CD4-positive, alpha-beta T cell treated with Interleukin-12 subunit alpha and Interleukin-12 subunit beta, for 1 hour (primary cell): ENCODE measurements around the gene ZDHHC24.
A peak's percentile ranks its signal among the peaks of the same experiment; 100 is the strongest.
"Not testable (repeated sequence)": the region's sequence is repeated elsewhere in the genome, so short reads cannot be mapped to it uniquely, and the experiment has no call there.

Experiments
- DNase-seq: peaks from one replicate; pipeline ENCODE4 v3.0.0-alpha.2; 2020

Gene ZDHHC24

DNA sequence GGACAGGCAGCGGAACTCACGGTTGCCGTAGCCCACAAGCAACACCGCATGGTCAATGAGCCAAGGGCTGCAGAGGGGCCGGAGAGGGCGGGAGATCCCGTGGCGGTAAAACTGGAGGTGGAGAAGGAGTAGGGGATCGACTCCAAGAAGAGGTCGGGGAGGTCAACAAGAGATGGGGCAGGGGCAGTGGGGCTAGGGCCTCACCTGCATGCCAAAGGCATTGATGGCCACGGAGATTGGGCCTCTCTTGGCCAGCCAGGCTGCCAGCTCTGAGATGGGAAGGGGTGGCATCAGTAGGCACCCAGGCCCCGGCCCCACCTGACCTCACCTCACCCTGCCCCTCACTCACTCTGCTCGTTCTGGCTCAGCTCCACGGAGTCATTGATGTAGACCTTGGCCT lies 18.7 kb upstream of the ZDHHC24 start:
- DNase-seq = no peak

DNA sequence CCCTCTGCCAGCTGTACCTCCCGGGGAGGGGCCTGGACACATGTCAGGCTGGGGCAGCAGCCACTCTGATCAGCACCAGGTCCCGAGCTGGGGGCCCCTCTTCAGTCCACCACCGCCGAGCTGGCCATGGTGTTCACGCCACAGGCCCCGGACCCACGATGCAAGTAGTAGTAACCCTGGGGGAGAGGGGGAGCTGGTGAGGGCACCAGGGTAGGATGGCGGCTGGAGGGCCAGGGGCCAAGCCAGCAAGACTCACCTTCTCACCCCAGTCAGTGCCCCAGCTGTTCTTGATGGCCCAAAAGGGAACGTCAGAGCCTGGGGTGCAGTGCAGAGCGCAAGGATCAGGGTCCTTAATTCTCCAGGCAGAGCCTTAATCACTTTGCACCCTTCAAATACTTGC lies 18.0 kb upstream of the ZDHHC24 start:
- DNase-seq = no peak

DNA sequence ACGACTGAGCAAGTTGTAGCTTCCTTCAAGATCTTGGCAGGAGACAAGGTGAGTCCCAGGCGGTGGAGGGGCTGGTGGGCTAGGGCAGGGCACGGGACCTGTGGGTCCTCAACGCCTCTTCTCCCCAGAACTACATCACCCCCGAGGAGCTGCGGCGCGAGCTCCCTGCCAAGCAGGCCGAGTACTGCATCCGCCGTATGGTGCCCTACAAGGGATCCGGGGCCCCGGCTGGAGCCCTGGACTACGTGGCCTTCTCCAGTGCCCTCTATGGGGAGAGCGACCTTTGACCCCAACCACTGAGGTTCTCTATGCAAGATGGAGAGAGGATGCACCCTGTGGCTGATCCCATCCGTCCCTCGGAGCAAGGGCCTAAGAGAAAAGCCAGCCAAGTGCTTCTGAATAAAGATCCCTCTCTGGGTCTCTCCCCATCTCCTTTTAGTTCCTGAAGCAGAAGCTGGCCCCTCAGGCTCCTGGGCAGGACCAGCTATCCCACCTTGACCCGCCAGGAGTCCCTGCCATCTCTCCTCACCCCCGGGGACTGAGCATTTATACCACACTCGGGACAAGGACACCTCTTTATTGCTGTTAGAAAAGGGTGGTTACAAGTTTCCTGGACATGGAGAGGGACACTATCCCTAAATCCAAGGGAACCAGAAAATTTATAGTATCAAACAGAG lies 17.2 kb upstream of the ZDHHC24 start:
- no peak for DNase-seq

DNA sequence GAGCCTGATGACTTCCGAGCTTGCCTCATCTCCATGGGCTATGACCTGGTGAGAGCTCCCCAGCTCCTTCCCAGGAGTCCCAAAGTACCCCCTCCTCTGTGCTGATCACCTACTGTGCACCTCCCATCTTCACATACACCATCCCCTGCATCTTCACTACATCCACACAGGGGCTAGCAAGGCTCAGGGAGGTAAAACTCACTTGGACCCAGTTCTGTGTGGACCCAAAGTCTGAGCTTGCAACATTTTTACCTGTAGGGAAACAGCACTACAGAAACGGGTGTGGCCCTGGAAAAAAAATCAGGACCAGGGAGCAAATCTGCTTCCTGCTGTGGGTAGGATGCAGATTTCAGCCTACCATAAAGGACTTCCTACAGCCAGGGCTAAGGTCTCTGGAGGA lies 16.4 kb upstream of the ZDHHC24 start:
- DNase-seq = no peak

DNA sequence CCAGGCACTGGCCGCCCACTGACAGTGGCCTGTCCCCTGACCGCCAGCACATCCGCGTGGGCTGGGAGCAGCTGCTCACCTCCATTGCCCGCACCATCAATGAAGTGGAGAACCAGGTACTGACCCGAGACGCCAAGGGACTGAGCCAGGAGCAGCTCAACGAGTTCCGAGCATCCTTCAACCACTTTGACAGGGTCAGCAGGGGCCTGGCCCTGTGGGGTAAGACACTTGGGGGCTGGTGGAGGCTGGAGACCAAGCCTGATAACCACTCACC lies 16.1 kb upstream of the ZDHHC24 start:
- no peak for DNase-seq

DNA sequence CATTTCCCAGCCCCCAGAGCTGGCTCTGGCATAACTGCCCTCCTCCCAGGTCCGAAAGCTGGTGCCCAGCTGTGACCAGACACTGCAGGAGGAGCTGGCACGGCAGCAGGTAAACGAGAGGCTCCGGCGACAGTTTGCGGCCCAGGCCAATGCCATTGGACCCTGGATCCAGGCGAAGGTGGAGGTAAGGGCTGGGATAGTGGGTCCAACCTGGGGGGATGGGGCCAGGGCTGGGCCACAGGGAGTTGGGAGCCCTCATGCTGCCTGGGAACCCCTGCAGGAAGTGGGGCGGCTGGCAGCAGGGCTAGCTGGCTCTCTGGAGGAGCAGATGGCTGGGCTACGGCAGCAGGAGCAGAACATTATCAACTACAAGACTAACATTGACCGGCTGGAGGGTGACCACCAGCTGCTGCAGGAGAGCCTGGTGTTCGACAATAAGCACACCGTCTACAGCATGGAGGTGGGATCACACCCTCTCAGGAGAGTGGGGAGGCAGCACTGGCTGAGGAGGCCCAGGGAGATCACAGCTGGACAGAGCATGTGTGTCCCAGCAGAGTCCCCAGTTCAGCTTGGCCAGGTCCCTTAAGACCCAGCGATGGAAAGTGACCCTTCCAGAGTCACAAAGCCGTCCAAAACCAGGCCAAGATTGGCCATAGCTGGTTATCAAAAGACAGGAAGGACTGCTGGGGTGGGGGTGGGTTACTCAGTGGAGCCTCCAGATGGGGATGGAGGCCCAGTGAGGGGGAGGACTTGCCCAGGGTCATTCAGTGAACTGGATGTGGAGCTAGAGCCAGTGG lies 15.5 kb upstream of the ZDHHC24 start:
- no peak for DNase-seq

DNA sequence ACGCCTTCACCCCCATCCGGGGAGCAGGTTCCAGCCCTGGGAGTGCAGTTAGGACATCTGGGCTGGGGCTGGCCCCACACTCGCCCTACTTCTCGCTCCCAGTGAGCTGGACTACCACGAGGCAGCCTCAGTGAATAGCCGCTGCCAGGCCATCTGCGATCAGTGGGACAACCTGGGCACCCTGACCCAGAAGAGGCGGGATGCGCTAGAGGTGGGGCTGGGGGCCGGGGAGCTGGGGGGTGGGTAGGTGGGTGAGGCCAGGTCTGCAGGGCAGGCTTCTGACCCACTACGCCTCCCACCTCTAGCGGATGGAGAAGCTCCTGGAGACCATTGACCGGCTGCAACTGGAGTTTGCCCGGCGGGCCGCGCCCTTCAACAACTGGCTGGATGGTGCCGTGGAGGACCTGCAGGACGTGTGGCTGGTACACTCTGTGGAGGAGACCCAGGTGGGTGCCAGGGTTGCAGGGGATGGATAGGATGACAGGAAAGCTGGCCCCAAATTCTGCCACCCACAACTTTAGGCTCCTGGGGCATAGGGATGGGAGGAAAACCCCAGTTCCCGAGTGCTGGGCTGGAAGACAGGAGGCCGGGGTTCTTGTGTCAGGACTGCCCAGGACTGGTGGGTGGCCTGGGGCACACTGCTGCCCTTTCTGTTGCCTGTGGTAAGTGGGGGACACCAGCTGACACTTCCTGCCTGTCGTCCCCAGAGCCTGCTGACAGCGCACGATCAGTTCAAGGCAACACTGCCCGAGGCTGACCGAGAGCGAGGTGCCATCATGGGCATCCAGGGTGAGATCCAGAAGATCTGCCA lies 14.2 kb upstream of the ZDHHC24 start:
- no peak for DNase-seq

DNA sequence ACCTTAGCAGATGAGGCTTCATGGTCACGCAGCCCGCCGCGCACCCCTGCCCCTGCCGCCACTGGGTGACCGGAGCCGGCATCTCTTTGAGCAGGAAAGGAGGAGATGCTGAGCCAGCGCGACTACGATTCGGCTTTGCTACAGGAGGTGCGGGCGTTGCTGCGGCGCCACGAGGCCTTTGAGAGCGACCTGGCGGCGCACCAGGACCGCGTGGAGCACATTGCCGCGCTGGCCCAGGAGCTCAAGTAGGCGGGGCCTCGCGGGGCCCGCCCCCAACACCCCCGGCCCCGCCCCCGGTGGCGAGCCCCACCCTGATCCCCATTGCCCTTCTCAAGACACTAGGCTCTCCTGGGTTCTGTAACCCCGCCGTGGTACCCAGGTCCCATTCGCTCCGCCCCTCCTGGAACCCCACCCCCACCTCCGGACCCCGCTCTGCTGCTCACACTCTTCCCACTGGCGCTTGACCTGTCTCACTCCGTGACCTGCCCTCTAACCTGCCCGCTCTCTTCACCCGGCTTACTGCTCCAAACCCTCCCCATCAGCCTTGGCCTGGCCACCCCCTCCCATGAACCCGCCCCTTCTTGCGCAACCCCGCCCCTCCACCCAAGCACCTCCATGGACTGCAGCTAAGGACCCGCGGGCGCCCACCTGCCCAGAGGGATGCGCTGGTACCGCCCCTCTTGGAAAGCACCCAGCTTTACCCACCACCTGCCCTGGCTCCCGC lies 13.5 kb upstream of the ZDHHC24 start:
- peak; percentile 53 for DNase-seq

DNA sequence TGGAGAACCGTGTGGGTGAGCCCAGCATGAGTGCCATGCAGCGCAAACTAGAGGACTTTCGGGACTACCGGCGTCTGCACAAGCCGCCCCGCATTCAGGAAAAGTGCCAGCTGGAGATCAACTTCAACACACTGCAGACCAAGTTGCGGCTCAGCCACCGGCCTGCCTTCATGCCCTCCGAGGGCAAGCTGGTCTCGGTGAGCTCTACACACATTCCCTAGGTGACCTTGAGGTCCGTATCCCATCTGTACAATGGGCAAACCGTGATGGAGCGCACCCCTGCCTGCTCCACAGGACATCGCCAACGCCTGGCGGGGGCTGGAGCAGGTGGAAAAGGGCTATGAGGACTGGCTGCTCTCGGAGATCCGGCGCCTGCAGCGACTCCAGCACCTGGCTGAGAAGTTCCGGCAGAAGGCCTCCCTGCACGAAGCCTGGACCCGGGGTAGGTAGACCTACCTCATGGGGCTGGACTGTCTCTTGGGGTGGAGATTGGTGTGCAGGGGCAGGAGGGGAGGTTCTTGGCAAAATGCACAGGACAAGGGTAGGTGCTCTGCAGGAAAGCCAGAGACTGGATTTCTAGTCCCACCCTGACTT lies 12.0 kb upstream of the ZDHHC24 start:
- DNase-seq = no peak

DNA sequence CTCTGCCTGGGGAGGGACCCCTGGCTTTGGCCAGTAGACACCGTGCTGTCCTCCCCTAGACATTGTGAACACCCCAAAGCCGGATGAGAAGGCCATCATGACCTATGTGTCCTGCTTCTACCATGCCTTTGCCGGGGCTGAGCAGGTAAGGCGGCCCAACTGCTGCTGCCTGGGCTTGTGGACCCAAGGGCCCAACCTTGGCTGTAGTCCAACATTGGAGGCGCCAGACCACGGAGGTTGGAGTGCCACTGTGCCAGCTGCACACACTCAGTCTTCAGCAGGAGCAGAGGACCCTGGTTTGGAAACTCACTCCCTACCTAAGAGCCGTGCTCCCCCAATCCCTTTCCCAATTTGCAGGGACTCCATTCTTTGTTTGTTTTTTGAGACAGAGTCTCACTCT lies 10.2 kb upstream of the ZDHHC24 start:
- no peak for DNase-seq

DNA sequence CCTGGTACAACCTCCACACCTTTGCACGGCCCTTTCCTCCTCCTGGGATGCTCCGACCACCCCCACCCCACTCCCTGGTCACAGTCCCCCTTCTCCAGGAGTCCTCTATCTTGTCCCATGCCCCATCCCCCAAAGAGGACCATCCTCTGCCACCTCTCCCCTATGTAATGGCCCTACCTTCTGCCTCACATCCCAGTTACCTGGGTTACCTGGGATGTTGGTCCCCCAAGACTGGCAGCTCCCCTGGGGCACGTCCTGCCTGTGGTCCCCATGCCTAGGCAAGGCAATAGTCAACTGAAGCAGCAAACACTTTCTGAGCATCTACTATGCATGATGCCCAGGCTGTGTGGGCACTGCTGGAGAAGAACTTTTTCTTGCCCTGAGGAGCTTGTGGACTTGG lies 9.6 kb upstream of the ZDHHC24 start:
- DNase-seq = no peak

DNA sequence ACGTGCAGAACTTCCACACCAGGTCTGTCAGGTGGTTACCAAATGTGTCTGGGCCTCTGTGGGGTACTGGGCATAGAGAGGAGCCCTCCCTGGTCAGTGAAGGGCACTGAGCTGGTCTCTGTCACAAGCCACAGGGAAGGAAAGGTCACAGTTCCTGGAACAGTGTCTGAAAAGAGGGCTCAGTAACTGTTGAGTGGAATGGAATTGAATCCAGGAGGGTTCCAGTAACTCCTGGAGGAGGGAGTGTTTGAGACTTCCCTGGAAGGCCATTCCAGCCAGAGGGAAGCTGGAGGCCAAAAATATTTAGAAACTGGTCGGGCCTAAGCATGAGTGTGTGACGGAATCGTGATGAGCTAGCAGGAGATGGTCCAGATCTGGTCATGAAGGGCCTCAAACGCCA lies 8.8 kb upstream of the ZDHHC24 start:
- DNase-seq = no peak

DNA sequence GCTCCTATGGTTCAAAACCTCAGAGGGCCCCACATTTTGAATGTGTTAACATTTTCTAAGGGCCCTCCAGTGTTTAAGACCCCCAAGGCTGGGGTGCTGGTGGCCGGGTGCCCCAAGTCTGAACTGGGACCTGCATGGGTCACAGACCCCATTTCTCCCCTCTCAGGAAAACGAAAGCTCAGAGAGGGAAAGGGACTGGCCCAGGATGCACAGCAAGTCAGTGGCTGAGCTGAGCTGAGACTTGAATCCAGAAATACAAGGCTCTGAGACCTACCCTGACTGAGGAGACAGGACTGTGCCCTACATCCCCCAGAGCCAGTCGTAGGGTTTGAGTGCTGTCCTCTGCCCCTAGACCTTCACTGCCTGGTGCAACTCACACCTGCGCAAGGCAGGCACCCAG lies 5.0 kb upstream of the ZDHHC24 start:
- no peak for DNase-seq

DNA sequence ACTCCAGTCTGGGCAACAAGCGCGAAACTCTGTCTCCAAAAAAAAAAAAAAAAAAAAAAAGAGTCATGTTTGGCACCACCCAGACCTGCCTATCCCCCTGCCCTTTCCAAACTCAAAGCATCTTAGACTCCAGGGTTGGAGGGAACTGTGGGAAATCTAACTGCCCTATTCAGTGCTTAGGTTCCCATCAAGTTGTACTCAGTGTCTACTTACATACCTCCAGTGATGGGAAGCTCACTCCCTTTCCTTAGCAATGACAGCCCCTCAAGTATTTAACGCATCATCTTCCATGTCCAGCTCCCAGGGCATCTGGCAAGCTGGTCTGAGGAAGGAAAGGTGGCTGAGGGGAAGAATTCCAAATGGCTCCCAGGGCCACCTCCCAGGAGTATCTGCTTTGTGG lies 3.8 kb upstream of the ZDHHC24 start:
- DNase-seq = no peak

DNA sequence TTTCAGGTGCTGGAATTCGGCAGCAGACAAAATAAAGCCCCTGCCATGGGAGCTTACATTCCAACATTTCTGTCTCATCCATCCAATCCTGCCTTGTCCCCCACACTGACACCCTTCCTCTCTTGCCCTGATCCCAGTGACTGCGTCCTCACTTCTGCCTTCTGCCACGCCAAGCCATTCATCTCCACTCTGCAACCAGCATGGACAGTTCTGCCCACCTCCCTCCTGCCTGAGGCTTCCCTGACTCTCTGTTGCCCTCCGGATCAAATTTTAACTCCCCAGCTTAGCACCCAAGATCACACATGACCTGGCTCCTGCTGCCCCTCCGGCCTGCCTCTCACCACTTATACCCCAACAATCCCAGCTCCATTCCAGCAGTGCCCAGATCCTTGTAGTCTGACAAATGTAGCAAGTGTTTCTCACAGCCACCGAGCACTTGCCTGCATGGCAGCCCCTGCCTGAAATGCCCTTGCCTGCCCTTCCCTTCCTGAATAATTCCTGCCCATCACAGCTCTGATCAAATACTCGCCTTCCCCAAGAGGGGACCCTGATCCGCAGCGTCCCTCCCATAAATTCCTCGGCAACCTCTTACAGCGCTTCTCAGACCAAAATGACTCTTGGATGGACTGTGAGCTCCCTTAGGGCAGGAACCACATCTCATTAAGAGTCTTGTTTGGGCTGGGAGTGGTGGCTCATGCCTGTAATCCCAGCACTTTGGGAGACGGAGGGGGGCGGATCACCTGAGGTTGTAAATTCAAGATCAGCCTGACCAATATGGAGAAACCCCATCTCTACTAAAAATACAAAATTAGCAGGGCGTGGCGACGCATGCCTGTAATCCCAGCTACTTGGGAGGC lies 3.2 kb upstream of the ZDHHC24 start:
- DNase-seq = no peak

DNA sequence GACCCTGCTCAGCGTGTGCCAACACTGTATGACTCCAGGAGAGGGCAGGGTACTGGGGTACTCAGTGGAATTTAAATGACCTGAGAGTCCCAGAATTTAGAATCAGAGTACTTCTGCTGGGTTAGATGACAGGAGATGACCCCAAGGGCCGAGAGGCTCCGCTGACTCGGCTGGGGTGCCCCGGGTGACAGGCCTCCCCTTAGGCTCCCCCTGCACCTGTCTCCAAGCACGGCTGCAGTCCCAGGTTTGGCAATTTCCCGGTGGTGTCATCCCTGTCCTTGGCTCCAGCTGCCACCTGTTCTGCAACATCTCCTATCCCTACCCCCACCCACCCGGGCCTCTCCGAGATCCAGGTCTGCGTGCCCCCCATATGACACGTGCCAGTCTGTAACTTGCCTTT lies 2.2 kb upstream of the ZDHHC24 start:
- DNase-seq = no peak

DNA sequence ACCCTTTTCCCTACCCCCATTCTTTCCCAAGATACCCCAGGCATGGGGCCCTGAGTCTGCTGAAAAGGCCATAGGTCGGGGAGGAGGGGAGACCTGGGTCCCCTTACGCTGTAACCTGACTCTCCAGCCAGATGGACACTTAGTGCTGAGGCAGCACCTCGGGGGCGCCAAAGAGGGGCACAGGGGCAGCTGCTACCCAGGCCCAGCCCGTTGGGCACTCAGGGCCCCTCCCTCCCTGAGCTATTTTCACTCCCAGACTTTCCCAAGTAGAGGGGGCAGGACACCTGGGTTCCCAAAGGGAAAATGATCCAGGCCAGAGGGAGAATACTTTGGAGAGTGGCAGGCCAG lies 1.8 kb upstream of the ZDHHC24 start:
- DNase-seq = no peak

DNA sequence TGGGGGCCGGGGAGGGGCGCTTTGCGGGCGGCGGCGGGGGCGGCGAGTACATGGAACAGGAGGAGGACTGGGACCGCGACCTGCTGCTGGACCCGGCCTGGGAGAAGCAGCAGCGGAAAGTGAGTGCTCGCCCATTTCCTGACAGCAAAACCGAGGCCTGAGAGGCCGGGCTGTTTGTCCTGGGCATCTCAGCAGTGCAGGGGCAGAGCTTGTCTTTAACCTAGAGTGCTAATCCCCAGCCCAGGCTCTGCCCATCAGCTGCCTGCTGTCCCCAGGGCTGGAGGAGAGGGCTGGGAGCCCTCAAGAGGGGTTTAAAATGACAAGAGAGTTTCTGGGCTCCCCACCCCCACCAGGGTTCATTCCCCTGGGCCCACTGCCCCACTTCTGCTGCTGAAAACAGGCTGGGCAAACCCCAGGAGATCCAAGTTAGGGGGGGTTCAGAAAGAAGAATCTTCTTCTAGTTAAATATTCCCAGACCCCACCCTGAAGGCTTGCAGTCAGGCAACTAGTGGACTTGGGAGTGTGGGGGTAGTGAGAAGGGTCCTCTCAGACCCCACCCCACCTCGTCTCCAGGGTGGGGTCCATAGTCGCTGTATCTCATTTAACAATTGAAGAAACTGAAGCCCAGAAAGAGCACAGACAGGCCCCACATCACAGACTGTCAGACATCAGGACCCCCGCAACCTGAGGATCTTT lies 1.3 kb upstream of the ZDHHC24 start:
- no peak for DNase-seq

DNA sequence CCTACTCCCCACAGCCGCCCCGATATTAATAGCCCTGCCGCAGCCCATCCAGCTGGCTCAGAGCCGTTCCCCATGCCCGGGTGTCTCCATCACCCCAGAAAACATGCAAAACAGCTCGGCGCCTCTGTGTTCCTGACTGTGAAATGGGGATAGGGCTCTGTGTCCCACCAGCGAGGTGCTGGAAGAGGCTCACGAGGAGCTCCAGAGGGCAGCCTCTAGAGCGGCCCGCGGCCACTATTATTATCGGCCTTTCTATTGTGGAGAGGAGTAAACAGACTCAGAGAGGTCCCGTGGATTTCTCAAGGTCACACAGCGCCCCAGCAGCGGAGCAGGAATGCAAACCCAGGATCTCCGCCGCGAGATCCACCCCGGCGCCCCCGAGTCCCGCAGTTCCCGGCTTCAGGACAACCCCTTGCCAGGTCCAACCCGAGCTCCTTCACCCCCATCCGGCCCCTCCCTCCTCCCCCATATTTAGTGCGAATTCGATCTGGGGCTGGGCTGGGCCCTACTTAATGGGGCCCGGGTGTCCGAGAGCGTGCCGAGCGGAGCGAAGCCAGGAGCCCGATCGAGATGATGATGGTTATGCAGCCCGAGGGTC lies 619 bp upstream of the ZDHHC24 start, which contains the start of gene ACTN3:
Gene ACTN3 (plus strand): TSS at position 536 of the 598 bp plus-strand sequence. CDS start 35 bp downstream, at position 571.
- no peak for DNase-seq

DNA sequence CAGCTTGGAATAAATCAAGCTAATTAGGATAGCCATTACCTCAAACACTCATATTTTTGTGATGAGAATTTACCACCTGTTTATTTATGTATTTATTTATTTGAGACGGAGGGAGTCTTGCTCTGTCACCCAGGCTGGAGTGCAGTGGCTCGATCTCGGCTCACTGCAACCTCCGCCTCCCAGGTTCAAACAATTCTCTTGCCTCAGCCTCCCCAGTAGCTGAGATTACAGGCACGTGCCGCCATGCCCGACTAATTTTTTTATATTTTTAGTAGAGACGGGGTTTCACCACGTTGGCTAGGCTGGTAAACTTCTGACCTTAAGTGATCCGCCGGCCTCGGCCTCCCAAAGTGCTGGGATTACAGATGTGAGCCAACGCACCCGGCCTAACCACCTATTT lies 896 bp downstream of the ZDHHC24 start:
- not testable (repeated sequence) for DNase-seq
